ENCODE data around the gene TMEM151B.

TMEM151B gene

GRCh38 chr6:44253307-44254101 lies 16.7 kb upstream of the TMEM151B start:
- peak; percentile 87 for DNase-seq

- peak; percentile 31 for DNase-seq
These were observed 15.8 kb upstream of the TMEM151B start for GRCh38 chr6:44254191-44255104.

GRCh38 chr6:44255105-44255808 lies 15.0 kb upstream of the TMEM151B start:
- peak; percentile 46 for DNase-seq

GRCh38 chr6:44255871-44256774 lies 14.1 kb upstream of the TMEM151B start:
- peak; percentile 59 for DNase-seq

- no peak for DNase-seq
These were observed 13.6 kb upstream of the TMEM151B start for GRCh38 chr6:44256775-44257024.

DNA sequence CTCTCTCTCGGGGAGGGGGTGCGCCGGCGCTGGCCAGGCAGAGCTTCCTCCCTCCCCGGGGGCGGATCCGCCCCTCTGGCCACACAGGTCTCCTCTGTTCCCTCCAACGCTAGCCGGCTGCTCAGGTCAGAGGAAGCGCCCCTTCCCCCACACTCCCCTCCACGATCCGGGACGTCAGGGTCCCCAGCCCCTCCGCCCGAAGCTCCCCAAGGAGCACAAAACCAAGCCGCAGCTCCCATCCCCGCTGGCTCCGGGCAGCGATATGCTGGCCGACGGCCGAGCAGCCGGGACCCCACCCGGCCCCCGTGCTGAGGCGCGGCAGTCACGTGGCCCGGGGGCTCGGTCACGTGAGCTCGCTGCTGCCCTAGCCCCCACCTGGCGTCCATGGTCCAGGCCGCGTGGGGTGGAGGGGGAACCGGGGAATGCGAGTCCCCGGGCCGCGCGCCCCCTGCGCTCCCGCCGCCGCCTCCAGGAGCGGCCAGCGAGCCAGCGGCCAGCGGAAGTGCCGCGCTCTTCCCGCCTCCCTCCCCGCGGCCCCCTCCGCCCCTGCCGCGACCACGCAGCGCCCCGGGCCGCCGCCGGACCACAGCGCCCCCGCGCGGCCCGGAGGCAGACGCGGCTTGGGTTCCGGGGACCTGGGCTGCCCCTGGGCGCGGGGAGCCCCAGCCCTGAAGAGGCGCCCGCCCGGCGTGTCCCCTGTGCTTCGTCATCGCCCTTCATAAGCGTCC lies 13.1 kb upstream of the TMEM151B start, which contains the start of gene SLC35B2:
Gene SLC35B2, minus strand, starts transcription at position 504 of the 728 bp plus-strand sequence. Its CDS starts 118 bp downstream, at position 386.
- peak; percentile 85 for DNase-seq

- DNase-seq: no peak
These were observed 12.4 kb upstream of the TMEM151B start for GRCh38 chr6:44257753-44258324.

- DNase-seq: no peak
These were observed 11.9 kb upstream of the TMEM151B start for GRCh38 chr6:44258325-44258863.

DNA sequence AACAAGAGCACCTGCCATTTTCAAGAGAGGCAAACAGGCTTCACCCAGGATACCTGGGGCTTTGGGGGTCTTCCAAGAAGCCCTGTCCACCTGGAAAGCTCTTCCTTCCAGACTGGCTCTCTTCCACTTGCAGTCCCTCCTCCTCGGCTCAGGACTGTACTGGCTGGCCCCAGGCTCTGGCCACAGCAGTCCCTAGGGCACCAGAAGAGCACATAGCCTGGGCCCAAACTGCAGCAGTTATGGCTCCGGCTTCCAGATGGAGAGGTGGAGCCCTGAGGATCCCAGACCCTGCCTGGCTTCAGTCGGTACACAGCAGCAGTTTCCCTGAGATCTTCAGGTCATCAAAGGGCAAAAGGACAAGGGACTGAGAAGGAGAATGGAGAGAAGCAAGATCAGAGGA lies 11.3 kb upstream of the TMEM151B start:
- no peak for DNase-seq

GRCh38 chr6:44260011-44260410 lies 10.2 kb upstream of the TMEM151B start:
- no peak for DNase-seq

- DNase-seq: no peak
These were observed 9.6 kb upstream of the TMEM151B start for GRCh38 chr6:44260451-44261297.

DNA sequence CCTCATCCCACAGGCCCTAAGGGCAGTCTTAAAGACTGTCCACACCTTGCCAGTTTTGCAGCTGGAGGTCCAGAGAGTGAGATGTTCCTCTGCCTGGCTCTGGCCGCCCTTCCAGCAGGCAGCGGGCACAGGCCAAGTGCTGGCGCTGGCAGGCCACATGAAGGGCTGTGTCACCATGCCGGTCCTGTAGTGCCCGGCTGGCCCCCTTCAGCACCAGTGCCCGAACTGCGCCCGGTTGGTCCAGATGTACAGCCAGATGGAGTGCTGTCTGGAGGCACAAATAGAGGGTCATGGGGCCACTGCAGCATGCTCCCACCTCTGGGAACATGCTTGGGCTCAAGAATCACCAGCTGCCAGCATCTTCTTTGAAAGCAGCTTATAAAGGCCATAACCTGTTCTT lies 8.7 kb upstream of the TMEM151B start:
- DNase-seq: no peak

GRCh38 chr6:44262467-44263353 lies 7.5 kb upstream of the TMEM151B start:
- DNase-seq: no peak

GRCh38 chr6:44263354-44264100 lies 6.7 kb upstream of the TMEM151B start:
- DNase-seq: no peak

DNA sequence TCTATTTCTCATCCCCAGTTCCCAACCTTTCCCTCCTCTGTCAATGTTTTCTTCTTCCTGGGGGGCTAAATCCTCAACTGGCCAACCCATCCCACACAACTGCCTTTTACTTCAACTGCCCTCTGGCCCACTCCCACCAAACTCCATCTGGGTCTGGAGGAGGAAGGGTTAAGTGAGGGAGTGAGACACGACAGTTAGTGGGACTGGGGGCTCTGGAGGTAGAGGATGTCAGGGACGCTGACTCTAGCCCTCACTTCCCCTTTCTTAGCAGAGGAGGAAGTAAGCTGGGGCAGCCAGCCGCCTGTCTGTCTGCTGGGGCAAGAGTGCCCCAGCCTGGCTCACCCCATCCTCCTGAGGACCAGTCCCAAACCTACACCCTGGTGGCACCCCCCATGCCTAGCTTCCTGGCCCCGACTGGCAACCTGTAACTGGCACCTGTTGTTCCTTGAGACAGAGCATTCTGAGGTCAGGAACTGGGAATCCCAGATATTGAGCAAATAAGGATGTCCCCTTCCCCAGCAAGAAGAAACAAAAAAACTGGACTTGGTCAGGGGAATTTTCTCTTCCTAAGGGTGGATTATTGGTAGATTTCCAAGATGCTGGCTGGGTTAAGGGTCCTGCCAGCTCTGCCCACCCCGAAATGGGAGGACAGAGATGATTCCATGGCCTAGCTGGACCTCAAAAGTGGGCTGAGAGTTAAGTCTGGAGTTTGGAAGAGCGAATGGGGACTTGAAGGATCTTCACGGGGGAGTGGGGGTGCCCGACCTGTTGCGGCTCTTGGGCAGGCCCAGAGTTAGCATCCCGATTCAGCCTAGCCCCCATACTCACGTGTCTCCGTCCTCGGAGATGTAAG lies 5.9 kb upstream of the TMEM151B start:
- peak; percentile 91 for DNase-seq

- DNase-seq: peak; percentile 92
These were observed 5.1 kb upstream of the TMEM151B start, which contains the start of gene NFKBIE for GRCh38 chr6:44265007-44265721. NFKBIE (minus strand) TSS chr6:44265551; CDS start chr6:44265346, 205 bp downstream.
